Measurements from ENCODE around the gene FHOD3. TPM values are rescaled to one million over a fixed set of nuclear protein-coding genes. Genes with fewer than 3 reads are reported as not detected.

The FHOD3 gene
- total RNA-seq, 2 donors from 2014 or later = 2.8 to 3.1 TPM

DNA sequence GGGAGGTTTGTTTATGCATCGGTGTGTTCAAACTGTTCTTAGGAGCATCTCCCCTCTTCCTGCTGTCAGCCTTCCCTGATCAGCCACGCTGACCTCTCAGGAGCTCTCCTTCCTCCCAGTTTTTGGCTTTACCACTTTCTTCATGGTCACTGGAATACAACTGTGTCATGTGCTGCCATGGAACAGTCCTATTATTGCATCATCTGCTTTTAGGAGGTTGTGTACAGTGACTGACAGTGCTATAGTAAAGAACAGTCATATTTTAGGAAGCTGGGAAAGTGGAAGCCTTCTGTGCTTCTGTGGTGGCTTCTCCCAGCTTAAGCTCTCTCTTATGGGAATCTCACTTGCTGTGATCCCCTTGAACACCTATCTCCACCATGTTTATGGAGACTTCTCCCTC is 365.8 kb downstream of the FHOD3 start:
- no peaks in the 10 kb centered on the region for H3K9me3 ChIP-seq (ENCODE audit: control insufficient read depth, low read length)
- TF ChIP-seq, protein P1, sequence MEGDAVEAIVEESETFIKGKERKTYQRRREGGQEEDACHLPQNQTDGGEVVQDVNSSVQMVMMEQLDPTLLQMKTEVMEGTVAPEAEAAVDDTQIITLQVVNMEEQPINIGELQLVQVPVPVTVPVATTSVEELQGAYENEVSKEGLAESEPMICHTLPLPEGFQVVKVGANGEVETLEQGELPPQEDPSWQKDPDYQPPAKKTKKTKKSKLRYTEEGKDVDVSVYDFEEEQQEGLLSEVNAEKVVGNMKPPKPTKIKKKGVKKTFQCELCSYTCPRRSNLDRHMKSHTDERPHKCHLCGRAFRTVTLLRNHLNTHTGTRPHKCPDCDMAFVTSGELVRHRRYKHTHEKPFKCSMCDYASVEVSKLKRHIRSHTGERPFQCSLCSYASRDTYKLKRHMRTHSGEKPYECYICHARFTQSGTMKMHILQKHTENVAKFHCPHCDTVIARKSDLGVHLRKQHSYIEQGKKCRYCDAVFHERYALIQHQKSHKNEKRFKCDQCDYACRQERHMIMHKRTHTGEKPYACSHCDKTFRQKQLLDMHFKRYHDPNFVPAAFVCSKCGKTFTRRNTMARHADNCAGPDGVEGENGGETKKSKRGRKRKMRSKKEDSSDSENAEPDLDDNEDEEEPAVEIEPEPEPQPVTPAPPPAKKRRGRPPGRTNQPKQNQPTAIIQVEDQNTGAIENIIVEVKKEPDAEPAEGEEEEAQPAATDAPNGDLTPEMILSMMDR (conservative IDR thresholded peaks at IDR 0.05) = no peak
- H3K4me3 ChIP-seq (ENCODE audit: low read length) = no peak overlapping the region
- 90 to 95% methylated on average over 2 of the region's 2 CpGs for WGBS, 2 experiments (ENCODE audit: insufficient coverage in 1 of 2, insufficient read length in 1 of 2)
- Mint-ChIP-seq H3K4me3 (no peak overlapping the region), H3K27me3 (ENCODE audit: insufficient read depth) (no peaks in the 10 kb centered on the region), H3K4me1 (no peaks in the 10 kb centered on the region), H3K27ac (no peak overlapping the region), H3K36me3 (ENCODE audit: low read depth) (no peaks in the 10 kb centered on the region), H3K9me3 (no peaks in the 10 kb centered on the region)
- no peaks in the 10 kb centered on the region for H3K4me1 ChIP-seq (ENCODE audit: control insufficient read depth, insufficient read depth, low read length)
- no peak for DNase-seq
- no peaks in the 10 kb centered on the region for H3K27me3 ChIP-seq (ENCODE audit: control insufficient read depth, insufficient read depth, low read length, poor library complexity, severe bottlenecking)
- H3K36me3 ChIP-seq (ENCODE audit: control insufficient read depth, insufficient read depth, low read length) = no peaks in the 10 kb centered on the region
- H3K27ac ChIP-seq (ENCODE audit: low read depth, low read length) = no peak overlapping the region
- no peak overlapping the region for H3K9ac ChIP-seq (ENCODE audit: extremely low read depth, low read length, poor library complexity, severe bottlenecking)

DNA sequence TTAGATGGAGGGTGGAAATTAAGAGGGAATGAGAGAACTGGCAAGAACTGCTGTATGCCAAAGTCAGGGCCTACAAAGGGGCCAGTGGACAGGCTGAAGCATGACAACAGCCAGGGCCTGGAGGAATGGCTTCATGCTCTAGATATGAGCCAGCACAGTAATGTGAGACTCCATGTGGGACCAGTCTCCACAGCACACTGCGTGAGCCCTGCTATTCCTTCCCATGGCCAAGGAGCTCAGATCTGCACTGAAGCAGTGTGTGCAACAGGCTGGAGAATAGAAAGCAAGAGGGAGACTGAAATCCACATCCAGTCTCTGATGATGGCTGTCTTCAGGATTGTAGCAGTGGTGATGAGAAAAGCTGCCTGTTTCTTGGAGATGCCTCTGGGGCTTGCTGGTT is 368.4 kb downstream of the FHOD3 start:
- H3K9me3 ChIP-seq (ENCODE audit: control insufficient read depth, low read length) = no peaks in the 10 kb centered on the region
- H3K4me1 Mint-ChIP-seq = no peaks in the 10 kb centered on the region
- TF ChIP-seq, protein P1 (conservative IDR thresholded peaks at IDR 0.05) = no peak
- H3K4me3 Mint-ChIP-seq = no peak overlapping the region
- H3K36me3 Mint-ChIP-seq (ENCODE audit: low read depth) = no peaks in the 10 kb centered on the region
- WGBS, 2 experiments (ENCODE audit: insufficient coverage in 1 of 2, insufficient read length in 1 of 2) = 88 to 100% methylated on average over 1 of the region's 1 CpG
- no peak overlapping the region for H3K27ac ChIP-seq (ENCODE audit: low read depth, low read length)
- H3K27me3 Mint-ChIP-seq (ENCODE audit: insufficient read depth) = no peaks in the 10 kb centered on the region
- DNase-seq = no peak
- no peak overlapping the region for H3K9ac ChIP-seq (ENCODE audit: extremely low read depth, low read length, poor library complexity, severe bottlenecking)
- no peak overlapping the region for H3K4me3 ChIP-seq (ENCODE audit: low read length)
- no peaks in the 10 kb centered on the region for H3K27me3 ChIP-seq (ENCODE audit: control insufficient read depth, insufficient read depth, low read length, poor library complexity, severe bottlenecking)
- no peak overlapping the region for H3K27ac Mint-ChIP-seq
- H3K9me3 Mint-ChIP-seq = no peaks in the 10 kb centered on the region
- no peaks in the 10 kb centered on the region for H3K36me3 ChIP-seq (ENCODE audit: control insufficient read depth, insufficient read depth, low read length)
- H3K4me1 ChIP-seq (ENCODE audit: control insufficient read depth, insufficient read depth, low read length) = no peaks in the 10 kb centered on the region

DNA sequence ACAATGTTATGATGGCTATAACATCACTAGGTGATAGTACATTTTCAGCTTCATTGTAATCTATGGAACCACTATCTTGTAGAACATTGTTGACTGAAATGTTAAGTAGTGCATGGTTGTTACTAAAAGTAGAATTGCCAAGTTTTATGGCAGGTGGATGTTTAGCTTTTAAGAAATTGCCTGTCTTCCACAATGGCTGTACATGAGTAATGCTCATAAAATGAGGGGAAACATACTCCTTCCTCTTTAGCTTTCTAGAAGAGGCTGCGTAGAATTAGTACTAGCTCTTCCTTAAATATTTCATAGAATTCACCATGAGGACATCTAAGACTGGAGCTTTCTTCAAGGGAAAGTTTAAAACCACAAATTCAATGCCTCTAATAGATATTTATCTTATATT is 370.3 kb downstream of the FHOD3 start:
- no peak overlapping the region for H3K27ac ChIP-seq (ENCODE audit: low read depth, low read length)
- H3K4me1 ChIP-seq (ENCODE audit: control insufficient read depth, insufficient read depth, low read length) = no peaks in the 10 kb centered on the region
- TF ChIP-seq, protein P1 (conservative IDR thresholded peaks at IDR 0.05) = no peak
- Mint-ChIP-seq H3K27ac (no peak overlapping the region), H3K27me3 (ENCODE audit: insufficient read depth) (no peaks in the 10 kb centered on the region), H3K36me3 (ENCODE audit: low read depth) (no peaks in the 10 kb centered on the region), H3K4me3 (no peak overlapping the region), H3K9me3 (no peaks in the 10 kb centered on the region), H3K4me1 (no peaks in the 10 kb centered on the region)
- no peaks in the 10 kb centered on the region for H3K9me3 ChIP-seq (ENCODE audit: control insufficient read depth, low read length)
- H3K36me3 ChIP-seq (ENCODE audit: control insufficient read depth, insufficient read depth, low read length) = no peaks in the 10 kb centered on the region
- H3K4me3 ChIP-seq (ENCODE audit: low read length) = no peak overlapping the region
- no peak for DNase-seq
- H3K9ac ChIP-seq (ENCODE audit: extremely low read depth, low read length, poor library complexity, severe bottlenecking) = no peak overlapping the region
- WGBS, 2 experiments (ENCODE audit: insufficient coverage in 1 of 2, insufficient read length in 1 of 2) = 100% methylated on average over 1 of the region's 1 CpG; no CpG with 5 or more reads in 1 of the 2 experiments
- H3K27me3 ChIP-seq (ENCODE audit: control insufficient read depth, insufficient read depth, low read length, poor library complexity, severe bottlenecking) = no peaks in the 10 kb centered on the region
